MV-4-11 (cell line): ENCODE results near the gene ASMTL.
"Not testable (repeated sequence)": the region's sequence is repeated elsewhere in the genome, so short reads cannot be mapped to it uniquely, and the experiment has no call there.

Experiments
- DNase-seq: peaks from one replicate; lab custom pipeline; 2025; lab: John Stamatoyannopoulos, UW

Gene ASMTL

DNA sequence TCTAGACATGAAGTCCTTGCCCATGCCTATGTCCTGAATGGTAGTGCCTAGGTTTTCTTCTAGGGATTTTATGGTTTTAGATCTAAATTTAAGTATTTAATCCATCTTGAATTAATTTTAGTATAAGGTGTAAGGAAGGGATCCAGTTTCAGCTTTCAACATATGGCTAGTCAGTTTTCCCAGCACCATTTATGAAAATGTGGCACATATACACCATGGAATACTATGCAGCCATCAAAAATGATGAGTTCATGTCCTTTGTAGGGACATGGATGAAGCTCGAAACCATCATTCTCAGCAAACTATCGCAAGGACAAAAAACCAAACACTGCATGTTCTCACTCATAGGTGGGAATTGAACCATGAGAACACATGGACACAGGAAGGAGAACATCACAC is 29.8 kb upstream of the ASMTL start:
- not testable (repeated sequence) for DNase-seq

DNA sequence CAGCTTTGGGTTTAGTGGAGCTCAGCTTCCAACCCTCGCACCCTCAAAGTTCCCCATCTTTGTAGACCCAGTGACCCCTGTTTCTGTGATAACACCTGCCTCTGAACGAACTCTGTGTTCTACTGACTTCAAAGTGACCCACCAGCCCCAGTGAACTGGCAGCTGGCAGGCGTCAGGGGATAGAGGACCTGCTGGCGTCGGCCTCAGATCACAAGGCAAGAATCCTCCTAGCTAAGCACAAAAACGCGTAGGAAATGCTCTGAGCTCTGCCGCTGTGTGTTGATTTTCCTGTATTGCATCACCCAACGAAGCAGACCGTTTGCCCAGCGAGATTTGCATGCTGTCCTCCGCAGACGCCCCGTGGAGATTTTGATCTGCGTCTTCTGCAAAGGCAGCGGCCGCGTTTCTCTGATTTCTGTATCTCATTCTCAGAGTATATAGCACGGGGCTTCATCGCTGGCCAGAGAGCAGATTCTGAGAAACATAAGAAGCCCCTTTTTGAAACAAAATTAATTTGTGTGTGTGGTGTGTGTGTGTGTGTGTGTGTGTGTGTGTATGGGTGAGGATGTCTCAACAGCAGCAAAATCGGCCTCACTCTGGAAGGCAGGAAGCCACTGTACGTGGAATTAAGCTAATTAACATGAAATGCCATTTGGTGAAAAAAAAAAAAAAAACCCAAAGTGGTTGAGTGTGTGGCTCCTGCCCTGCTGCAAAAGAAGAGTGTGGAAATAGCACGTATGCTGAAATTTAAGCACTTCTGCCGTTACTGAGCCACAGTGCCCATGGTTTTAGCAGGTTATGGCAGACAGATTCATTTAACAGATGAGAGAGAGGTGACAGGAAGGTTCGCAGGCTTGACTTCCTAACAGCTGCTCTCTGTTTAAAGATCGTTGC is 29.2 kb upstream of the ASMTL start:
- DNase-seq = no peak

DNA sequence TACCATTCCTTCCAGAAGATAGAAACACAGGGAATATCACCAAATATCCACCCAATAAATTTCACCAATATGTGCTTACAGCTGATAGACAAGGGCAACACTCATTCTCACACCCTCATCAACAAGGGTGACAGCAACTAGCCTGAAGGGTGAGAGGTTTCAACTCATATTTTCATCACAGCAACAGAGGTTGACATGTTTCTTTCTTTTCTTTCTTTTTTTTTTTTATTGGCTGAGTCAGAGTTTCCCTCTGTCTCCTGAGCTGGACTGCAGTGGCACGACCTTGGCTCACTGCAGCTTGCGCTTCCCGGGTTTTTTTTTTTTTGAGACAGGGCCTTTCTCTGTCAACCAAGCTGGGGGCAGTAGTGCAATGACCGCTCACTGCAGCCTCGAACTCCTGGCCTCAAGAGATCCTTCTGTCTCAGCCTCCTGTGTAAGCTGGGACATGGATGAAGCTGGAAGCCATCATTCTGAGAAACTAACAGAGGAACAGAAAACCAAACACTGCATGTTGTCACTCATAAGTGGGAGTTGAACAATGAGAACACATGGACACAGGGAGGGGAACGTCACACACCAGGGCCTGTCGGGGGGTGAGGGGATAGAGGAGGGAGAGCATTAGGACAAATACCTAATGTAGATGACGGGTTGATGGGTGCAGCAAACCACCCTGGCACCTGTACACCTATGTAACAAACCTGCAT is 27.5 kb upstream of the ASMTL start:
- peak; percentile 39 for DNase-seq

- peak; percentile 43 for DNase-seq
These were observed 25.2 kb upstream of the ASMTL start for GRCh38 chrX:1477801-1478458.

- no peak for DNase-seq
These were observed 24.5 kb upstream of the ASMTL start for GRCh38 chrX:1477229-1477628.

DNA sequence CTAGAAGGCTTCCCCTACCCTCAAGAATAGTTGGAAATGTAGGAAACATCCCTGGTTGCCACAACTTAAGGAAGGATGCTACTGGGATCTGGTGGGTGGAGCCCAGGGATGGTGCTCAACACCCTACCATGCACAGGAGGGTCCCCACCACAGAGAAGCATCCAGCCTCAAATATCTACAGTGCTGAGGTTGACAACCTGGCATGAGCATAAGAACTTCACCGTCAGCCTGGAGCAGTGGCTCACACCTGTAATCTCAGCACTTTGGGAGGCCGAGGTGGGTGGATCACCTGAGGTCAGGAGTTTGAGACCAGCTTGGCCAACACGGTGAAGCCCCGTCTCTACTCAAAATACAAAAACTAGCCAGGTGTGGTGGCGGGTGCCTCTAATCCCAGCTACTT is 24.0 kb upstream of the ASMTL start:
- no peak for DNase-seq

DNA sequence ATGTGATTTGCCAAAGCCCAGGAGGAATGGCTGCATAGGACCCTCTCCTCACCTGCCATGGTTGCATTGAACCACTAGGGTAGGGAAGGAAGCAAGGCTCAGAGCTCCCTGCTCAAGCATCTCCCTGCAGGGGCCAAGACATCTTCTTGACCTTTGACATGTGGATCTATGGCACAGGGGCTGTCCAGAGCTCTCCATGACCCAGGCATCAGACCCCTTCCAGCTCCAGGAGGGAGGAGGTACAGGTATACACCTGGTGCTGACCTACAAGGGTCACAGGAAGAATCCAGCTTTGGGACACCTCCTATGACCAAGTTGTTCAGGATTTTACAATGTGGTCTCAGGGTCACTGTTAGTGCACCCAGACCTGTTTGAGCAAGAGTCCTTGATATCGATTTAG is 23.2 kb upstream of the ASMTL start:
- DNase-seq = no peak

DNA sequence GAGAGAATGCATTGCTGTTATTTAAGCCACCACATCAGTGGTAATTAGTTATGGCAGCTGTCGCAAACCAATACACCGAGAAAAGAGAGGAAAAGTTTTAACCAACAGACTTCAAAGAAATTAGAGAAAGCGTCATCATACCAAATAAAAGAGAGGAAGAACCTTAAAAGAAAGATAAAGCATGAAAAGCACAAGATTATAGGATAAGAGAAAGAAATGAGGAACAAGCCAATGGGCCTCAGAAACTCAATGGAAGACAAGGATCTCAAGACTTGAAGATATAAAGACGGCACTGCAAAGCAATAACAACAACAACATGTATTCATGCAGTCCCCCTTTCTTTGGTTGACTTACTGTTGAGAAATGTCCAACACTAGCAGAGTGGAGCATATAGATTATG is 22.8 kb upstream of the ASMTL start:
- no peak for DNase-seq

- not testable (repeated sequence) for DNase-seq
These were observed 21.9 kb upstream of the ASMTL start for GRCh38 chrX:1474593-1474992.

DNA sequence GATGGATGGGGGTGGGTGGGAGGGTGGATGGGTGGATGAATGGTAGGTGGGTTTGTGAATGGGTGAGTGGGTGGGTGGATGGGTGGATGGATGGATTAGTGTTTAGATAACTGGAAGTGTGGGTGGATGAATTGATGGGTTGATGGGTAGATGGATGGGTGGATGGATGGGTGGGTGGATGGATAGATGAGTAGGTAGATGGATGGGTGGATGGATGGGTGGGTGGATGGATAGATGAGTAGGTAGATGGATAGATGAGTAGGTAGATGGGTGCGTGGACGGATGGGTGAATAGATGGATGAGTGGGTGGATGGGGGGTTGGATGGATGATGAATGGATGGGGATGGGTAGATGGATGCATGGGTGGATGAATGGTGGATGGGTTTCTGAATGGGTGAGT is 20.3 kb upstream of the ASMTL start:
- DNase-seq = no peak

DNA sequence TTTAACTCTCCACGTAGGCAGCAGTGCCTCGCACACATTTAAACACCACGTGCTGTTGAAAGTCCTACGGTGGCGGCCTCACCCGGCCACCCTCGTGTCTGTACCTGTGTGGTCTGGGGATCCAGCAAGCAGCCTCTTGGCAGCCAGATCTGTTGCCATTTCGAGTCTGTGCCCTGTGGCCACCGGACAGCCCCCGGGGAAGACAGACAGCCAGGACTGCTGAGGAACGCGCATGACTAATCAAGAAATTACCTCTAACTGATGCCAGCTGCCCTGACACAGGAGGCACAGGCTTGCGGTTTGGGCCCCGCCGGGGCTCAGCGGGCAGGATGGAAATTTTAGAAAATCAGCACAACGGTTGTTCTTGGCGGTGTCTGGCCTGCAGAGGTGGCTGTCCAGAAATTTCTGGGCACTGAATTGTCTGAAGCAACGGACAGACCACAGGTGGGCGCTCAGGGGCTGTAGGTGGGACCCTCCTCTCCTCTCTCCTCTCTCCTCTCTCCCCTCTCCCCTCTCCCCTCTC is 15.6 kb upstream of the ASMTL start:
- peak; percentile 86 for DNase-seq

- peak; percentile 73 for DNase-seq
These were observed 14.4 kb upstream of the ASMTL start for GRCh38 chrX:1466971-1467561.

GRCh38 chrX:1466232-1466661 is 13.5 kb upstream of the ASMTL start:
- DNase-seq = no peak

DNA sequence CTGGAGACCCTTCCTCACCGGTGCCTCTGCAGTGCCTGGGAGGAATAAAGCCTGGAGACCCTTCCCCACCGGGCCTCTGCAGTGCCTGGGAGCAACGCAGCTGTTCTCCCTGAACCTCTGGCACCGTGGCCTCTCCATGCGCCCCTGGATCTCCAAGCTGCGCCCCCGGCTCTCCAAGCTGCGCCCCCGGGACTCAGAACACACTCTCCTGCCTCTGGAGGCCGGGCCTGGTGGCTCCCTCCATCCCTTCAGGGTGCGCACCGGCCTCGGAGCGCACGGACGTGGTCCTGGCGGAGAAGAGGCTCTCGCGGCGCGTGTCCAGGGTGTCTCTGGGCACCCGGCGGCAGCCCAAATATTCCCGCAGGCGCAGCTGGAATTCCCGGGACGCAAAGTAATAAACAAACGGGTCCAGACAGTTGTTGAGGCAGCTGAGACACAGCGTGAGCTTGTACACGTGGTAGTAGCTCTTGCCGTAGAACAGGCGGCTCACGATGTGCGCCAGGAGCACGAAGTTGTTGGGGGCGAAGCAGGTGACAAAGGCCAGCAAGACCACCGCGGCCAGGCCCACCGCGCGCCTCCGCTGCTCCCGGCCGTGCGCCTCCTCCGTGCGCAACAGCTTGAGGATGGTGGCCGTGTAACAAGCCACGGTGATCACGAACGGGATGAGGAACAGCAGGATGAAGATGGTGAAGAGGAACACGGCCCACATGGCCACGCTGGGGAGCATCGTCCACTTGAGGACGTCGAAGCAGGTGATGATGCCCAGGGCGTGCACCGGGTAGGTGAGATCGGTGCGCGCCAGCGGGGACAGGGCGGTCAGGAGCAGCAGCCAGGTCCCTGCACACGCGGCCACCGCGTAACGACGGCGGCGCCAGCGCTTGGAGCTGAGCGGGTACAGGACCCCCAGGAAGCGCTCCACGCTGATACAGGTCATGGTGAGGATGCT is 12.8 kb upstream of the ASMTL start:
- no peak for DNase-seq

- no peak for DNase-seq
These were observed 12.2 kb upstream of the ASMTL start for GRCh38 chrX:1464971-1465285.

GRCh38 chrX:1464041-1464970 is 11.6 kb upstream of the ASMTL start:
- no peak for DNase-seq

DNA sequence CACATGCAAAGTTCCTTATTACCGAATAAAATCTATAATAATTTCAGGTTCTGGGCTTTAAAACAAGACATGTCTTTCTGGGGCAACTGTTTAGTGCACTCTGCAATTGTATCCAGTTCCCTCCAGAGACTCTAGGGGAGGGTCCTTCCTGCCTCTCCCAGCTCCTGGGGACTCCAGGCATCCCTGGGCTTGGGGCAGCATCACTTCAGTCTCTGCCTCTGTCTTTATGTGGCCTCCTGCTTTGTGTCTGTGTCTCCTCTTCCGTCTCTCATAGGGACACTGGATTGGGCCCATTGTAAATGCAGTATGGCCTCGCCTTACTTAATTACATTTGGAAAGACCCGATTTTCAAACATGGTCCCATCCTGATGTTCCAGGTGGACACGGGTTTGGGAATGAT is 10.9 kb upstream of the ASMTL start:
- DNase-seq = no peak

DNA sequence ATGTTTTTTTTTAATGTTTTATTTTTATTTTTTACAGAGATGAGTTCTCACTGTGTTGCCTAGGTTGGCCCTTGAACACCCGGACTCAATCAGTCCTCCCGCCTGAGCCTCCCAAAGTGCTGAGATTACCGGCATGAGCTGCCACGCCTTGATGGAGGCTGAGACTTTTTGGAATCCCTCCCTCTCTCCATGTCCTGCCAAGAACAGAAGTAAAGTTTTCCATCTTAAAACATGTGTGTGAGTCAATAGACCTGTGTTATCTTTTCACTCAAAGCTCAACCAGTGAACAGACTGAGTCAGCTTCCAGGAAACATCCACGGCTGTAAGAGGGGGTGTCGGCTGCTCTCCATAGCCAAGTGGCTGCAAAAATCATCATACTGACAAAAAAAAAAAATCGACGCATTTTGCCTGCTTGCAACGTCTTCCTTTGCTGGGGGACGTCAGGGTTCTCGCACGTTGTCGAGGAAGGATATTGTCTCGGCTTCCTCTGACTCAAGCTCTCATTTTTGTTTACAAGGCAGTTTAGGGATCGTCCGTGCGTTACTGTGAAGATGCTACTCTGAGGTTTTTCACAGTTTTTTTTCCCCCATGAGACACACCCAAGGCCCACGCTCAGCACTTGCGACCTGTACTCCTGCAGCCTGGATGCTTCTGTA is 10.0 kb upstream of the ASMTL start:
- no peak for DNase-seq

DNA sequence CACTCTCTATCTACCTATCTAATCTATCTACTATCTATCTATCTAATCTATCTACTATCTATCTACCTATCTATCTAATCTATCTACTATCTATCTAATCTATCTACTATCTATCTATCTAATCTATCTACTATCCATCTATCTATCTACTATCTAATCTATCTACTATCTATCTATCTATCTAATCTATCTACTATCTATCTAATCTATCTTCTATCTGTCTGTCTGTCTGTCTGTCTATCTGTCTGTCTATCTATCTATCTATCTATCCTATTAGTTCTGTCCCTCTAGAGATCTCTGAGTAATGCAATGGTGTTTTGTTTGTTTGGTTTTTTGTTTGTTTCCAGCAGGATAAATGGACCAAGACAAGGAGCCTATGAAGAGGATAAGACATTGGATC is 9.4 kb upstream of the ASMTL start:
- DNase-seq = no peak

DNA sequence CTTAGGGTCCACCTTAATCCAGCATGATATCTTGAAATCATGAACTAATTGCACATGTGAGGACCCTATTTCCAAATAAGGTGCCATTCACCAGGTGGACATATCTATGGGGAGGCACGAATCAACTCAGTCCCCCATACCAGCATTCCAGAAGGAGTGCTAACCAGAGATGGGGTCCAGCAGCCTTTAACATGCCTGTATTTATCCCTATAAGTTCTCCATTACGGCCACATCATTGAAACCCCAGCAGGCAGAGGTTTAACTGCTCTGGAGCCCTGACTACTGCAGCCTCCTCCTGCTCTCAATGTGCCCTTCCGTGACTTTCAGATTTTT is 3.2 kb upstream of the ASMTL start:
- no peak for DNase-seq
